Measurements from ENCODE around the gene AP2B1. TPM values are rescaled to one million over a fixed set of nuclear protein-coding genes. Genes with fewer than 3 reads are reported as not detected.

Gene AP2B1
- total RNA-seq, 3 donors from 2014 or later: 127 to 177 (median 153) TPM

GRCh38 chr17:35775039-35775438 lies 187.9 kb downstream of the AP2B1 start:
- TF ChIP-seq, protein P1, sequence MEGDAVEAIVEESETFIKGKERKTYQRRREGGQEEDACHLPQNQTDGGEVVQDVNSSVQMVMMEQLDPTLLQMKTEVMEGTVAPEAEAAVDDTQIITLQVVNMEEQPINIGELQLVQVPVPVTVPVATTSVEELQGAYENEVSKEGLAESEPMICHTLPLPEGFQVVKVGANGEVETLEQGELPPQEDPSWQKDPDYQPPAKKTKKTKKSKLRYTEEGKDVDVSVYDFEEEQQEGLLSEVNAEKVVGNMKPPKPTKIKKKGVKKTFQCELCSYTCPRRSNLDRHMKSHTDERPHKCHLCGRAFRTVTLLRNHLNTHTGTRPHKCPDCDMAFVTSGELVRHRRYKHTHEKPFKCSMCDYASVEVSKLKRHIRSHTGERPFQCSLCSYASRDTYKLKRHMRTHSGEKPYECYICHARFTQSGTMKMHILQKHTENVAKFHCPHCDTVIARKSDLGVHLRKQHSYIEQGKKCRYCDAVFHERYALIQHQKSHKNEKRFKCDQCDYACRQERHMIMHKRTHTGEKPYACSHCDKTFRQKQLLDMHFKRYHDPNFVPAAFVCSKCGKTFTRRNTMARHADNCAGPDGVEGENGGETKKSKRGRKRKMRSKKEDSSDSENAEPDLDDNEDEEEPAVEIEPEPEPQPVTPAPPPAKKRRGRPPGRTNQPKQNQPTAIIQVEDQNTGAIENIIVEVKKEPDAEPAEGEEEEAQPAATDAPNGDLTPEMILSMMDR (IDR thresholded peaks at IDR 0.05): no peak
- ATAC-seq (peak; percentile 11), DNase-seq (no peak)
- peaks cover 28% of the 10 kb centered on the region for H3K4me1 ChIP-seq (ENCODE audit: low read depth)
- intact Hi-C loops (cut with DNase I, micrococcal nuclease): no loop called here
- H3K4me3 ChIP-seq: no peak overlapping the region
- no peaks in the 10 kb centered on the region for H3K9me3 ChIP-seq
- H3K36me3 ChIP-seq (ENCODE audit: low read depth): no peaks in the 10 kb centered on the region

DNA sequence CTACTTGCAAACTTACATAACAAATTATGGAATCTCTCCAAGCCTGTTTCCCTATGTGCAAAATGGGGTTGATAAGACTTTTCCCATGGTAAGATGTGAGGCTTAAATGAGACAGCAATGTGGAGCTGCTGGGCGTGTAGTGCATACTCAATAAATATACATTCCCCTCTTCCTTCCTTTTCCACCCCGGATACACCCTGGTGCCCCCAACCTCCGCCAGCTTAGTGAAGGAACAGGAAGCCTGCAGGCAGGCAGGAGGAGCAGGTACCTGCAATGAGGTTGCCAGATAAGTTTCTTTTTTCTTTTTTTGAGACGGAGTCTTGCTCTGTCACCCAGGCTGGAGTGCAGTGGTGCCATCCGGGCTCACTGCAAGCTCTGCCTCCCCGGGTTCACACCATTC lies 188.5 kb downstream of the AP2B1 start:
- Histone ChIP-seq H3K4me3 (no peak overlapping the region), H3K4me1 (ENCODE audit: low read depth) (peaks cover 28% of the 10 kb centered on the region), H3K9me3 (no peaks in the 10 kb centered on the region), H3K36me3 (ENCODE audit: low read depth) (no peaks in the 10 kb centered on the region)
- DNase-seq: peak in 1 of 3 donors; percentile 58
- TF ChIP-seq, protein P1 (IDR thresholded peaks at IDR 0.05): no peak
- intact Hi-C loops (cut with DNase I, micrococcal nuclease): no loop called here
- ATAC-seq: peak; percentile 68

Other genes starting within 250 kb of the AP2B1 start
- 10 to 100 TPM in 2 of 3 donors, 1 to 10 TPM in 1; 4.2 to 19.5 (median 10.3) TPM for gene SLFN11, start 213.7 kb upstream of the AP2B1 start, total RNA-seq
- 1 to 10 TPM; 1.5 to 5.5 (median 3.1) TPM for gene SLFN12, start 154.8 kb upstream of the AP2B1 start, total RNA-seq
- gene SLFN13, start 138.6 kb upstream of the AP2B1 start, total RNA-seq: 10 to 100 TPM in 1 of 3 donors, 1 to 10 TPM in 2; 5.8 to 12.9 (median 8.2) TPM
- 1 to 10 TPM; 1.5 to 2.9 (median 2.9) TPM for gene SLFN12L, start 49.6 kb upstream of the AP2B1 start, total RNA-seq
- not detected for gene SLFN14, start 26.5 kb upstream of the AP2B1 start, total RNA-seq
- gene PEX12, start 8.8 kb upstream of the AP2B1 start, total RNA-seq: 1 to 10 TPM; 2.8 to 4.9 (median 3.8) TPM
- gene RASL10B, start 144.3 kb downstream of the AP2B1 start, total RNA-seq: 1 to 10 TPM in 1 of 3 donors, under 1 TPM in 1, not detected in 1; 0.65 to 4.6 TPM
- gene GAS2L2, start 165.9 kb downstream of the AP2B1 start, total RNA-seq: not detected
- not detected for gene C17orf50, start 173.6 kb downstream of the AP2B1 start, total RNA-seq
- gene MMP28, start 208.3 kb downstream of the AP2B1 start, total RNA-seq: 10 to 100 TPM; 31.0 to 82.4 (median 43.7) TPM
- 100 to 1,000 TPM; 131 to 165 (median 159) TPM for gene TAF15, start 222.2 kb downstream of the AP2B1 start, total RNA-seq

All from mucosa of descending colon (tissue), 3 donors.